Activated T-cell treated with anti-CD3 and anti-CD28 coated beads, Interleukin-2, amount 50 U/mL, for 72 hours (primary cell): ENCODE results near the gene RNF175. TPM values are rescaled to one million over a fixed set of nuclear protein-coding genes. Genes with fewer than 3 reads are reported as not detected.
"Not testable (repeated sequence)": the region's sequence is repeated elsewhere in the genome, so short reads cannot be mapped to it uniquely, and the experiment has no call there.

Experiments used
- ATAC-seq, 2 donors: fragments of 150-1000 bp; cut with Tn5 transposase; replicated peaks in 1 of 2; 2 replicates each; pipeline ENCODE4 v1.10.0; 2021; ENCODE audit warnings: moderate library complexity in 2 of 2, mild to moderate bottlenecking in 1 of 2
- DNase-seq, 2 donors: peaks; one replicate each; pipeline ENCODE4 v3.0.0; 2021 to 2022; ENCODE audit warnings: mixed read lengths in 1 of 2
- H3K27ac Mint-ChIP-seq: one replicate; pipeline ENCODE4 v1.8.0; 2022; ENCODE audit warnings: mild to moderate bottlenecking, moderate library complexity, mixed read lengths
- H3K27me3 Mint-ChIP-seq: one replicate; pipeline ENCODE4 v1.8.0; 2022; ENCODE audit warnings: low read depth, mixed read lengths
- H3K36me3 Mint-ChIP-seq, 2 donors: one replicate each; pipeline ENCODE4 v1.8.0; 2022; ENCODE audit warnings: mixed read lengths in 2 of 2, mild to moderate bottlenecking in 1 of 2; ENCODE audit not compliant: insufficient read depth in 2 of 2
- H3K4me1 Mint-ChIP-seq: one replicate; pipeline ENCODE4 v1.8.0; 2022; ENCODE audit warnings: low read depth, mixed read lengths
- H3K4me3 Mint-ChIP-seq, 2 donors: one replicate each; pipeline ENCODE4 v1.8.0; 2022; ENCODE audit warnings: mild to moderate bottlenecking in 2 of 2, mixed read lengths in 2 of 2, moderate library complexity in 2 of 2
- H3K9me3 Mint-ChIP-seq, 2 donors: one replicate each; pipeline ENCODE4 v1.8.0; 2022; ENCODE audit warnings: mixed read lengths in 2 of 2
- total RNA-seq, 2 donors: library from RNA; stranded (reverse); gene quantifications; one replicate each; pipeline ENCODE4 v1.2.3, GENCODE V29; 2022

Gene RNF175
- total RNA-seq, 2 donors from 2014 or later, result 0.37 TPM; not detected in 1

GRCh38 chr4:153676984-153677383, 82.8 kb downstream of the RNF175 start:
- ATAC-seq (no peak), DNase-seq (no peak)
- no peaks in the 10 kb centered on the region for H3K4me1 Mint-ChIP-seq
- H3K4me3 Mint-ChIP-seq, result no peak overlapping the region
- peaks cover 6 to 9% of the 10 kb centered on the region in 2 donors for H3K36me3 Mint-ChIP-seq
- H3K27me3 Mint-ChIP-seq, result peaks cover 20% of the 10 kb centered on the region
- H3K27ac Mint-ChIP-seq, result no peak overlapping the region
- H3K9me3 Mint-ChIP-seq, result peaks cover 7 to 12% of the 10 kb centered on the region in 2 donors

- H3K4me3 Mint-ChIP-seq, result no peak overlapping the region
- H3K36me3 Mint-ChIP-seq, result peaks cover 6 to 9% of the 10 kb centered on the region in 2 donors
- H3K27ac Mint-ChIP-seq, result no peak overlapping the region
- no peak for ATAC-seq
- peaks cover 18% of the 10 kb centered on the region for H3K27me3 Mint-ChIP-seq
- no peaks in the 10 kb centered on the region for H3K4me1 Mint-ChIP-seq
- DNase-seq, result no peak
- peaks cover 7 to 12% of the 10 kb centered on the region in 2 donors for H3K9me3 Mint-ChIP-seq
Measured at GRCh38 chr4:153676486-153676885, 83.3 kb downstream of the RNF175 start.

GRCh38 chr4:153669838-153670237, 90.0 kb downstream of the RNF175 start:
- Mint-ChIP-seq H3K36me3 (peaks cover 0 to 3% of the 10 kb centered on the region in 2 donors), H3K27me3 (peaks cover 25% of the 10 kb centered on the region), H3K9me3 (peaks cover 0 to 3% of the 10 kb centered on the region in 2 donors), H3K4me1 (peaks cover 6% of the 10 kb centered on the region), H3K27ac (no peak overlapping the region), H3K4me3 (no peak overlapping the region)
- DNase-seq (no peak), ATAC-seq (no peak)

GRCh38 chr4:153668647-153669046, 91.2 kb downstream of the RNF175 start:
- no peak overlapping the region for H3K27ac Mint-ChIP-seq
- no peak for DNase-seq
- peaks cover 25% of the 10 kb centered on the region for H3K27me3 Mint-ChIP-seq
- no peaks in the 10 kb centered on the region for H3K9me3 Mint-ChIP-seq
- peaks cover 6% of the 10 kb centered on the region for H3K4me1 Mint-ChIP-seq
- H3K36me3 Mint-ChIP-seq, result no peaks in the 10 kb centered on the region
- no peak for ATAC-seq
- no peak overlapping the region for H3K4me3 Mint-ChIP-seq

- peaks cover 22% of the 10 kb centered on the region for H3K27me3 Mint-ChIP-seq
- not testable (repeated sequence) for H3K4me1 Mint-ChIP-seq, ATAC-seq, H3K9me3 Mint-ChIP-seq, H3K36me3 Mint-ChIP-seq, H3K27ac Mint-ChIP-seq, DNase-seq, H3K4me3 Mint-ChIP-seq
Measured at GRCh38 chr4:153666505-153666904, 93.3 kb downstream of the RNF175 start.

- Mint-ChIP-seq H3K9me3 (peaks cover 5 to 10% of the 10 kb centered on the region in 2 donors), H3K4me3 (no peak overlapping the region), H3K27me3 (peaks cover 14% of the 10 kb centered on the region), H3K27ac (no peak overlapping the region), H3K4me1 (no peaks in the 10 kb centered on the region), H3K36me3 (peaks cover 0 to 7% of the 10 kb centered on the region in 2 donors)
- DNase-seq, result no peak
- ATAC-seq, result no peak
Measured at GRCh38 chr4:153663667-153664066, 96.2 kb downstream of the RNF175 start.

GRCh38 chr4:153661908-153662307, 97.9 kb downstream of the RNF175 start:
- peaks cover 0 to 7% of the 10 kb centered on the region in 2 donors for H3K36me3 Mint-ChIP-seq
- DNase-seq (no peak), ATAC-seq (no peak)
- peaks cover 5 to 10% of the 10 kb centered on the region in 2 donors for H3K9me3 Mint-ChIP-seq
- no peak overlapping the region for H3K4me3 Mint-ChIP-seq
- no peak overlapping the region for H3K27ac Mint-ChIP-seq
- peaks cover under 1% of the 10 kb centered on the region for H3K27me3 Mint-ChIP-seq
- H3K4me1 Mint-ChIP-seq, result no peaks in the 10 kb centered on the region

- H3K9me3 Mint-ChIP-seq, result peaks cover 5 to 10% of the 10 kb centered on the region in 2 donors
- no peak overlapping the region for H3K27ac Mint-ChIP-seq
- H3K27me3 Mint-ChIP-seq, result no peaks in the 10 kb centered on the region
- ATAC-seq, result no peak
- no peak overlapping the region for H3K4me3 Mint-ChIP-seq
- H3K36me3 Mint-ChIP-seq, result peaks cover 0 to 7% of the 10 kb centered on the region in 2 donors
- DNase-seq, result no peak
- no peaks in the 10 kb centered on the region for H3K4me1 Mint-ChIP-seq
Measured at GRCh38 chr4:153661215-153661822, 98.5 kb downstream of the RNF175 start.

Other genes starting within 250 kb of the RNF175 start
- gene TLR2, start 75.7 kb downstream of the RNF175 start, total RNA-seq, result 1 to 10 TPM in 1 of 2 donors, under 1 TPM in 1; 0.70 to 1.4 TPM
- gene SFRP2, start 29.1 kb upstream of the RNF175 start, total RNA-seq, result not detected